Measurements from ENCODE around the gene MTX2. TPM values are rescaled to one million over a fixed set of nuclear protein-coding genes. Genes with fewer than 3 reads are reported as not detected.
A peak's percentile ranks its signal among the peaks of the same experiment; 100 is the strongest.

The MTX2 gene
- total RNA-seq, 1 donor from 2014 or later, result 25.2 TPM

- H3K27ac ChIP-seq (ENCODE audit: low read depth, low read length), result no peak overlapping the region
- Mint-ChIP-seq H3K9me3 (ENCODE audit: unreplicated experiment) (no peaks in the 10 kb centered on the region), H3K27ac (ENCODE audit: unreplicated experiment) (no peak overlapping the region), H3K4me1 (ENCODE audit: low read depth, unreplicated experiment) (no peaks in the 10 kb centered on the region), H3K27me3 (ENCODE audit: low read depth, unreplicated experiment) (peaks cover 1% of the 10 kb centered on the region), H3K36me3 (ENCODE audit: low read depth, unreplicated experiment) (no peaks in the 10 kb centered on the region), H3K4me3 (ENCODE audit: unreplicated experiment) (no peak overlapping the region)
- H3K36me3 ChIP-seq (ENCODE audit: insufficient read depth, low read length), result no peaks in the 10 kb centered on the region
- H3K27me3 ChIP-seq (ENCODE audit: insufficient read depth, low read length), result no peaks in the 10 kb centered on the region
- no peaks in the 10 kb centered on the region for H3K4me1 ChIP-seq (ENCODE audit: insufficient read depth, low read length)
- H3K9ac ChIP-seq (ENCODE audit: low read length), result no peak overlapping the region
- H4K20me1 ChIP-seq (ENCODE audit: insufficient read depth, low read length), result no peaks in the 10 kb centered on the region
- H3K79me2 ChIP-seq (ENCODE audit: insufficient read depth, low read length), result no peaks in the 10 kb centered on the region
- DNase-seq (ENCODE audit: low read depth), result no peak
- TF ChIP-seq CTCF (IDR thresholded peaks at IDR 0.05; ENCODE audit: insufficient read depth, low read depth, low read length), result no peak
- TF ChIP-seq EZH2 (IDR thresholded peaks at IDR 0.05; ENCODE audit: insufficient read depth, low read length), result no peak
- H3K9me3 ChIP-seq (ENCODE audit: insufficient read depth, low read depth, low read length), result no peaks in the 10 kb centered on the region
- no peak for FAIRE-seq
- H2AFZ ChIP-seq (ENCODE audit: low read depth, low read length), result no peak overlapping the region
- no peak overlapping the region for H3K4me3 ChIP-seq (ENCODE audit: insufficient read depth, low read depth, low read length)
- no peak overlapping the region for H3K4me2 ChIP-seq (ENCODE audit: low read length)
These were observed 8.6 kb upstream of the MTX2 start for GRCh38 chr2:176260689-176261088.

- H3K4me1 ChIP-seq (ENCODE audit: insufficient read depth, low read length), result no peaks in the 10 kb centered on the region
- FAIRE-seq (no peak), DNase-seq (ENCODE audit: low read depth) (no peak)
- H3K27ac ChIP-seq (ENCODE audit: low read depth, low read length), result no peak overlapping the region
- H3K4me1 Mint-ChIP-seq (ENCODE audit: low read depth, unreplicated experiment), result no peaks in the 10 kb centered on the region
- no peaks in the 10 kb centered on the region for H3K9me3 ChIP-seq (ENCODE audit: insufficient read depth, low read depth, low read length)
- no peak overlapping the region for H3K4me2 ChIP-seq (ENCODE audit: low read length)
- no peak overlapping the region for H3K27ac Mint-ChIP-seq (ENCODE audit: unreplicated experiment)
- no peak overlapping the region for H2AFZ ChIP-seq (ENCODE audit: low read depth, low read length)
- TF ChIP-seq CTCF (IDR thresholded peaks at IDR 0.05; ENCODE audit: insufficient read depth, low read depth, low read length) (no peak), EZH2 (IDR thresholded peaks at IDR 0.05; ENCODE audit: insufficient read depth, low read length) (no peak)
- no peaks in the 10 kb centered on the region for H4K20me1 ChIP-seq (ENCODE audit: insufficient read depth, low read length)
- H3K79me2 ChIP-seq (ENCODE audit: insufficient read depth, low read length), result no peaks in the 10 kb centered on the region
- H3K9me3 Mint-ChIP-seq (ENCODE audit: unreplicated experiment), result no peaks in the 10 kb centered on the region
- no peaks in the 10 kb centered on the region for H3K36me3 ChIP-seq (ENCODE audit: insufficient read depth, low read length)
- H3K4me3 ChIP-seq (ENCODE audit: insufficient read depth, low read depth, low read length), result no peak overlapping the region
- H3K9ac ChIP-seq (ENCODE audit: low read length), result no peak overlapping the region
- H3K4me3 Mint-ChIP-seq (ENCODE audit: unreplicated experiment), result no peak overlapping the region
- H3K27me3 ChIP-seq (ENCODE audit: insufficient read depth, low read length), result no peaks in the 10 kb centered on the region
- H3K27me3 Mint-ChIP-seq (ENCODE audit: low read depth, unreplicated experiment), result peaks cover 1% of the 10 kb centered on the region
- H3K36me3 Mint-ChIP-seq (ENCODE audit: low read depth, unreplicated experiment), result no peaks in the 10 kb centered on the region
These were observed 8.1 kb upstream of the MTX2 start for GRCh38 chr2:176261136-176261535.

GRCh38 chr2:176268976-176269318 is 295 bp upstream of the MTX2 start:
- Mint-ChIP-seq H3K27me3 (ENCODE audit: low read depth, unreplicated experiment) (no peaks in the 10 kb centered on the region), H3K4me1 (ENCODE audit: low read depth, unreplicated experiment) (peaks cover 1% of the 10 kb centered on the region), H3K4me3 (ENCODE audit: unreplicated experiment) (peak overlapping the region; percentile 96), H3K27ac (ENCODE audit: unreplicated experiment) (peak overlapping the region; percentile 77), H3K36me3 (ENCODE audit: low read depth, unreplicated experiment) (no peaks in the 10 kb centered on the region), H3K9me3 (ENCODE audit: unreplicated experiment) (no peaks in the 10 kb centered on the region)
- Histone ChIP-seq H3K4me3 (ENCODE audit: insufficient read depth, low read depth, low read length) (peak overlapping the region; percentile 86), H3K4me1 (ENCODE audit: insufficient read depth, low read length) (no peaks in the 10 kb centered on the region), H3K4me2 (ENCODE audit: low read length) (peak overlapping the region; percentile 90), H3K79me2 (ENCODE audit: insufficient read depth, low read length) (peaks cover 44% of the 10 kb centered on the region), H3K9ac (ENCODE audit: low read length) (peak overlapping the region; percentile 85), H2AFZ (ENCODE audit: low read depth, low read length) (peak overlapping the region; percentile 96), H4K20me1 (ENCODE audit: insufficient read depth, low read length) (peaks cover 16% of the 10 kb centered on the region), H3K27ac (ENCODE audit: low read depth, low read length) (no peak overlapping the region), H3K27me3 (ENCODE audit: insufficient read depth, low read length) (no peaks in the 10 kb centered on the region), H3K36me3 (ENCODE audit: insufficient read depth, low read length) (no peaks in the 10 kb centered on the region), H3K9me3 (ENCODE audit: insufficient read depth, low read depth, low read length) (no peaks in the 10 kb centered on the region)
- TF ChIP-seq CTCF (IDR thresholded peaks at IDR 0.05; ENCODE audit: insufficient read depth, low read depth, low read length) (no peak), EZH2 (IDR thresholded peaks at IDR 0.05; ENCODE audit: insufficient read depth, low read length) (no peak)
- DNase-seq (ENCODE audit: low read depth), result no peak
- no peak for FAIRE-seq
